PFSK-1 (cell line): Measurements from ENCODE around the gene IGF2BP1.

ENCODE experiments used
- FOXP2 ChIP-seq: optimal IDR thresholded peaks from 2 replicates; pipeline ENCODE3; 2011; ENCODE audit warnings: borderline replicate concordance, control low read depth, inconsistent platforms; ENCODE audit not compliant: insufficient read depth; ENCODE audit errors: extremely low read length, extremely low read depth
- POLR2AphosphoS5 ChIP-seq: IDR thresholded peaks from 2 replicates; pipeline ENCODE4 v1.6.1; 2012; ENCODE audit warnings: low read depth, mild to moderate bottlenecking, control low read depth, low read length, moderate library complexity
- TAF1 ChIP-seq: IDR thresholded peaks from 2 replicates; pipeline ENCODE4 v1.6.1; 2012; ENCODE audit warnings: low read length, control low read depth, borderline replicate concordance; ENCODE audit not compliant: insufficient read depth
- TF ChIP-seq, protein P1 (sequence below), 2 experiments: IDR thresholded peaks; 2 replicates each; pipeline versions ENCODE4 v1.6.1 to v1.8.0; 2011 to 2012; ENCODE audit warnings: low read depth in 2 of 2, low read length in 2 of 2, control low read depth in 1 of 2, inconsistent platforms in 1 of 2, mild to moderate bottlenecking in 1 of 2, moderate library complexity in 1 of 2; ENCODE audit not compliant: insufficient read depth in 1 of 2

DNA sequence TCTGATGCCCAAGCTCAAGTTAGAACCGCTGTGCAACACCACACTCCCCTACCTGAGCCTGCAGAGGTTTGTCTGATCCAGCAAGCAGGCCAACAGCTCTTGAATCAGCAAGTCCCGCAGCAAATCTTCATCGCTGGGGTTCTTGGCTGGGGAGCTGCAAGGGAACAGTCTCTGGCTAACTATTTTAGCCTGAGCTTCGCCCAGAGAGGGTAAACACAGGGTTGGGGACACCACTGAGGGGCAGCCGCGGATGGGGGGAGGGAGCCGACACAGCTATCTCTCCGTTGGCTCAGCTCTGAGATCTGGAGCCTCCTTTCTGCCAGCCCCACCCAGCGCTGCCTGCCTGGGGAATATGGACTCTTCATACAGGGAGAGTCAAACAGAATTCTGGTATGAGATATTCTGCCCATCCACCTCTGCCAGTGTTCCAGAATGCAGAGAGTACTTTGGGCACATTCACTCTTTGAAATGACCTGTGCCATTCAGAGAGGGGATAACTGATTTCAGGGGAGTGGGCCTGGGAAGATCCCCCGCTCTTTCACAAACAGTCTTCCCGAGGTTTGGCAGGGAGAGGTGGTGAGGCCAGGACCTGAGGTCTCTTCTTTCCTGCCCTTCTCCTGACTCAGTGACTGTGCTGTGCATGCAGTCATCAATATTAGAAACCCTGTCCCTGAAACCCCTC, 36.2 kb upstream of the IGF2BP1 start:
- TF ChIP-seq POLR2AphosphoS5 (no peak), TAF1 (no peak), FOXP2 (no peak)
- TF ChIP-seq, protein P1, sequence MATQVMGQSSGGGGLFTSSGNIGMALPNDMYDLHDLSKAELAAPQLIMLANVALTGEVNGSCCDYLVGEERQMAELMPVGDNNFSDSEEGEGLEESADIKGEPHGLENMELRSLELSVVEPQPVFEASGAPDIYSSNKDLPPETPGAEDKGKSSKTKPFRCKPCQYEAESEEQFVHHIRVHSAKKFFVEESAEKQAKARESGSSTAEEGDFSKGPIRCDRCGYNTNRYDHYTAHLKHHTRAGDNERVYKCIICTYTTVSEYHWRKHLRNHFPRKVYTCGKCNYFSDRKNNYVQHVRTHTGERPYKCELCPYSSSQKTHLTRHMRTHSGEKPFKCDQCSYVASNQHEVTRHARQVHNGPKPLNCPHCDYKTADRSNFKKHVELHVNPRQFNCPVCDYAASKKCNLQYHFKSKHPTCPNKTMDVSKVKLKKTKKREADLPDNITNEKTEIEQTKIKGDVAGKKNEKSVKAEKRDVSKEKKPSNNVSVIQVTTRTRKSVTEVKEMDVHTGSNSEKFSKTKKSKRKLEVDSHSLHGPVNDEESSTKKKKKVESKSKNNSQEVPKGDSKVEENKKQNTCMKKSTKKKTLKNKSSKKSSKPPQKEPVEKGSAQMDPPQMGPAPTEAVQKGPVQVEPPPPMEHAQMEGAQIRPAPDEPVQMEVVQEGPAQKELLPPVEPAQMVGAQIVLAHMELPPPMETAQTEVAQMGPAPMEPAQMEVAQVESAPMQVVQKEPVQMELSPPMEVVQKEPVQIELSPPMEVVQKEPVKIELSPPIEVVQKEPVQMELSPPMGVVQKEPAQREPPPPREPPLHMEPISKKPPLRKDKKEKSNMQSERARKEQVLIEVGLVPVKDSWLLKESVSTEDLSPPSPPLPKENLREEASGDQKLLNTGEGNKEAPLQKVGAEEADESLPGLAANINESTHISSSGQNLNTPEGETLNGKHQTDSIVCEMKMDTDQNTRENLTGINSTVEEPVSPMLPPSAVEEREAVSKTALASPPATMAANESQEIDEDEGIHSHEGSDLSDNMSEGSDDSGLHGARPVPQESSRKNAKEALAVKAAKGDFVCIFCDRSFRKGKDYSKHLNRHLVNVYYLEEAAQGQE (IDR thresholded peaks at IDR 0.05; ENCODE audit: insufficient read depth in 1 of 2, low read depth in 2 of 2, low read length in 2 of 2) = no peak
